B cell (primary cell): ENCODE data around the gene SEL1L. TPM values are rescaled to one million over a fixed set of nuclear protein-coding genes. Genes with fewer than 3 reads are reported as not detected.

Source experiments
- ATAC-seq: fragments of 200-7000 bp; cut with Tn5 transposase; one replicate; pipeline ENCODE4 v1.10.0; 2021; ENCODE audit warnings: low read depth, mild to moderate bottlenecking, moderate number of reproducible peaks, moderate library complexity
- CTCF ChIA-PET: fragments of 350-600 bp; sonication (Branson Sonifier 250); formaldehyde crosslinking; loops from one replicate; lab custom pipeline; 2021; ENCODE audit warnings: antibody characterized with exemption, inconsistent platforms; lab: Charles Lee
- POLR2A ChIA-PET: fragments of 350-600 bp; sonication (Branson Sonifier 250); formaldehyde crosslinking; loops from one replicate; lab custom pipeline; 2021; ENCODE audit warnings: antibody characterized with exemption; lab: Charles Lee
- DNase-seq: peaks from one replicate; pipeline ENCODE4 v3.0.0; 2013
- H2AFZ ChIP-seq: 2 replicates; pipeline ENCODE4 v1.6.1; 2012; ENCODE audit warnings: mild to moderate bottlenecking, low read depth, low read length; ENCODE audit not compliant: insufficient read depth, poor library complexity, severe bottlenecking
- H3K27ac ChIP-seq, 2 donors: 1 replicate in 1 of 2; 2 replicates in 1 of 2; pipeline ENCODE4 v1.5.1; 2012 to 2013; ENCODE audit warnings: low read length in 2 of 2, mild to moderate bottlenecking in 2 of 2, moderate library complexity in 1 of 2
- H3K27me3 ChIP-seq, 4 experiments: fragments of 200-600 bp in 1 of 4; sonication (generic) in 1 of 4; replicated peaks in 1 of 4; 1 replicate in 2 of 4; 2 replicates in 2 of 4; pipeline versions ENCODE4 v1.6.1 to v1.7.0; 2013 to 2016; ENCODE audit warnings: low read length in 3 of 4, mild to moderate bottlenecking in 2 of 4, mixed read lengths in 1 of 4, moderate library complexity in 1 of 4; ENCODE audit not compliant: insufficient read depth in 4 of 4, control insufficient read depth in 3 of 4; ENCODE audit errors: control extremely low read depth in 1 of 4
- H3K36me3 ChIP-seq, 2 experiments: replicated peaks in 1 of 2; 1 replicate in 1 of 2; 2 replicates in 1 of 2; pipeline versions ENCODE4 v1.6.1 to v1.7.1; 2013; ENCODE audit warnings: low read length in 1 of 2; ENCODE audit not compliant: insufficient read depth in 2 of 2, control insufficient read depth in 1 of 2; ENCODE audit errors: control extremely low read depth in 1 of 2, extremely low read depth in 1 of 2
- H3K4me1 ChIP-seq, 2 donors: fragments of 200-600 bp in 1 of 2; sonication (generic) in 1 of 2; 1 replicate in 1 of 2; 2 replicates in 1 of 2; pipeline versions ENCODE4 v1.5.1 to v1.6.1; 2013 to 2017; ENCODE audit warnings: low read length in 2 of 2; ENCODE audit not compliant: control insufficient read depth in 2 of 2, insufficient read depth in 2 of 2
- H3K4me2 ChIP-seq: replicated peaks from 2 replicates; pipeline ENCODE3; 2012; ENCODE audit warnings: mild to moderate bottlenecking, low read depth, low read length; ENCODE audit not compliant: poor library complexity, severe bottlenecking
- H3K4me3 ChIP-seq, 5 experiments: fragments of 200-600 bp in 1 of 5; sonication (generic) in 1 of 5; 1 replicate in 3 of 5; 2 replicates in 2 of 5; pipeline versions ENCODE4 v1.5.1 to v1.7.0; 2011 to 2016; ENCODE audit warnings: low read length in 4 of 5, mild to moderate bottlenecking in 4 of 5, low read depth in 2 of 5, control low read depth in 1 of 5, moderate library complexity in 1 of 5; ENCODE audit not compliant: insufficient read depth in 1 of 5; ENCODE audit errors: control extremely low read depth in 1 of 5, extremely low read depth in 1 of 5
- H3K79me2 ChIP-seq: fragments of 200-600 bp; sonication (generic); one replicate; pipeline ENCODE4 v1.6.0; 2016; ENCODE audit warnings: low read length; ENCODE audit not compliant: control insufficient read depth, insufficient read depth
- H3K9ac ChIP-seq: fragments of 200-600 bp; sonication (generic); 2 replicates; pipeline ENCODE4 v1.6.1; 2017; ENCODE audit warnings: mild to moderate bottlenecking, low read length, moderate library complexity
- H3K9me3 ChIP-seq, 3 donors: one replicate each; pipeline versions ENCODE4 v1.6.1 to v1.7.1; 2013; ENCODE audit warnings: low read length in 2 of 3; ENCODE audit not compliant: control insufficient read depth in 2 of 3, insufficient read depth in 1 of 3; ENCODE audit errors: control extremely low read depth in 1 of 3
- H4K20me1 ChIP-seq: 2 replicates; pipeline ENCODE4 v1.6.0; 2012; ENCODE audit warnings: mild to moderate bottlenecking, low read length; ENCODE audit not compliant: insufficient read depth, control insufficient read depth, poor library complexity, severe bottlenecking
- H3K27ac Mint-ChIP-seq: one replicate; pipeline ENCODE4 v1.8.0; 2021; ENCODE audit warnings: mixed read lengths
- H3K27me3 Mint-ChIP-seq: one replicate; pipeline ENCODE4 v1.8.0; 2021; ENCODE audit warnings: mixed read lengths
- H3K4me1 Mint-ChIP-seq: one replicate; pipeline ENCODE4 v1.8.0; 2021; ENCODE audit warnings: mixed read lengths
- H3K4me3 Mint-ChIP-seq: one replicate; pipeline ENCODE4 v1.8.0; 2021; ENCODE audit warnings: mixed read lengths
- H3K9me3 Mint-ChIP-seq: one replicate; pipeline ENCODE4 v1.8.0; 2022; ENCODE audit warnings: mixed read lengths; ENCODE audit not compliant: insufficient read depth
- EZH2 ChIP-seq: IDR thresholded peaks from 2 replicates; pipeline ENCODE4 v1.6.1; 2012; ENCODE audit warnings: borderline replicate concordance, low read depth, mild to moderate bottlenecking, moderate library complexity, low read length; ENCODE audit not compliant: insufficient read depth, poor library complexity, severe bottlenecking
- WGBS: methylation state at CpG from one replicate; pipeline ENCODE4 v1.1.5; 2013; ENCODE audit warnings: missing lambda C conversion rate; ENCODE audit not compliant: insufficient coverage; 5-methylcytosine and 5-hydroxymethylcytosine counted together
- intact Hi-C: fragments of 100-400 bp; cut with micrococcal nuclease; formaldehyde crosslinking; loops from one replicate; pipeline ENCODE4 v1.10.0; 2022
- polyA plus RNA-seq: library from polyadenylated mRNA; depleted of rRNA; stranded (reverse); fragments of >200 nt; gene quantifications from 2 replicates; pipeline ENCODE4 v1.2.3, GENCODE V29; 2012
- total RNA-seq, 2 donors: library from RNA; stranded (reverse); fragments of 120-200 nt in 1 of 2; gene quantifications; 1 replicate in 1 of 2; 2 replicates in 1 of 2; pipeline versions ENCODE4 v1.2.3 to v1.2.4, GENCODE V29; 2013 to 2022
- TF ChIP-seq, protein P1 (sequence below): fragments of 200-600 bp; IDR thresholded peaks from one replicate; pipeline ENCODE4 v1.8.0; 2022; ENCODE audit warnings: antibody characterized with exemption, mild to moderate bottlenecking

The SEL1L gene
- total and polyA plus RNA-seq, 2 donors (not counting 1 experiment from before 2014, with no cell fraction given): 7.3 to 50.0 TPM

DNA sequence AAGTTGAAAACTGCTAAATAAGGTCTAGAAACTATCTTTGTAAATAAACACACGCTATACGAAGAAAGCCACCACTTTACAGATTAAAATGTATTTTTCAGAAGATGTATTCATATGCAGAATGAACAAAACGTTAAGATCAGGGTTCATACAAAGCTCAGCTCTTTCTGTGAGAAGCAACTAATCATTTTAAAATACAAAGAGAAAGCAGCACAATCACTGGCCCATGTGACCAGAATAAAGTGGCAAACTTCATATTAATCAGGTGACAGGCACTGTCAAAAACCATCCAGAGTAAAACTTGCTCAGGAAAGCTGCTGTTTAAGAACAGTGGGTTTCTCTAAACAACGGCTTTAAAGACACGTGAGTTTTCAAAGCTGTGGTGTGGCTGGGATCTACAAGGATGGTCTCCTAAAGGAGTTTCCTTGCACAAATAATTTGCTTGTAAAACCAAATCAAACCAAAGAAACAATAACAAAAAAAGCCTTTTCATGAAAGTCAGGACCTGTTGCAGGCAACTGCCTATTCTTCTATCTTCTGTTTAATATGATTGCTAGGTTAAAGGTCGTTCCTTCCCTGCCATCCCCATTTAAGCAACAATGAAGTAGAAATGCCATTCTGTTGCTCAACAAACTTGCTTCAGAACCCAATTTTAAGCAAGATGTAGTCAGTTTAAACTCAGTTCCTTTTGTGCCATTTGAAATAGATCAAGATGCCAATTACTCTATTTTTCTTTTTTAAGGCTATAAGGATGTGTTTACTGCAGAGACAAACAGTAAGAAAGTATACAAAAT, 22.3 kb downstream of the SEL1L start:
- intact Hi-C loops: no loop called here
- ChIA-PET CTCF (no interaction called here), POLR2A (no interaction called here)
- Mint-ChIP-seq H3K27ac (no peak overlapping the region), H3K9me3 (no peaks in the 10 kb centered on the region), H3K27me3 (no peaks in the 10 kb centered on the region), H3K4me3 (no peak overlapping the region), H3K4me1 (peaks cover 5% of the 10 kb centered on the region)
- Histone ChIP-seq H3K4me3 (no peak overlapping the region), H3K36me3 (peaks cover 8 to 38% of the 10 kb centered on the region in 2 experiments), H3K79me2 (peaks cover 12% of the 10 kb centered on the region), H4K20me1 (peaks cover 12% of the 10 kb centered on the region), H3K4me1 (no peaks in the 10 kb centered on the region), H3K27ac (no peak overlapping the region), H3K27me3 (no peaks in the 10 kb centered on the region), H3K9ac (no peak overlapping the region), H2AFZ (no peak overlapping the region), H3K4me2 (no peak overlapping the region), H3K9me3 (peaks cover 0 to 7% (median 0%) of the 10 kb centered on the region in 3 donors)
- no peak for DNase-seq
- no peak for ATAC-seq
- 50% methylated on average over 1 of the region's 6 CpGs for WGBS
- TF ChIP-seq, protein P1, sequence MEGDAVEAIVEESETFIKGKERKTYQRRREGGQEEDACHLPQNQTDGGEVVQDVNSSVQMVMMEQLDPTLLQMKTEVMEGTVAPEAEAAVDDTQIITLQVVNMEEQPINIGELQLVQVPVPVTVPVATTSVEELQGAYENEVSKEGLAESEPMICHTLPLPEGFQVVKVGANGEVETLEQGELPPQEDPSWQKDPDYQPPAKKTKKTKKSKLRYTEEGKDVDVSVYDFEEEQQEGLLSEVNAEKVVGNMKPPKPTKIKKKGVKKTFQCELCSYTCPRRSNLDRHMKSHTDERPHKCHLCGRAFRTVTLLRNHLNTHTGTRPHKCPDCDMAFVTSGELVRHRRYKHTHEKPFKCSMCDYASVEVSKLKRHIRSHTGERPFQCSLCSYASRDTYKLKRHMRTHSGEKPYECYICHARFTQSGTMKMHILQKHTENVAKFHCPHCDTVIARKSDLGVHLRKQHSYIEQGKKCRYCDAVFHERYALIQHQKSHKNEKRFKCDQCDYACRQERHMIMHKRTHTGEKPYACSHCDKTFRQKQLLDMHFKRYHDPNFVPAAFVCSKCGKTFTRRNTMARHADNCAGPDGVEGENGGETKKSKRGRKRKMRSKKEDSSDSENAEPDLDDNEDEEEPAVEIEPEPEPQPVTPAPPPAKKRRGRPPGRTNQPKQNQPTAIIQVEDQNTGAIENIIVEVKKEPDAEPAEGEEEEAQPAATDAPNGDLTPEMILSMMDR: no peak
- no peak for TF ChIP-seq EZH2

DNA sequence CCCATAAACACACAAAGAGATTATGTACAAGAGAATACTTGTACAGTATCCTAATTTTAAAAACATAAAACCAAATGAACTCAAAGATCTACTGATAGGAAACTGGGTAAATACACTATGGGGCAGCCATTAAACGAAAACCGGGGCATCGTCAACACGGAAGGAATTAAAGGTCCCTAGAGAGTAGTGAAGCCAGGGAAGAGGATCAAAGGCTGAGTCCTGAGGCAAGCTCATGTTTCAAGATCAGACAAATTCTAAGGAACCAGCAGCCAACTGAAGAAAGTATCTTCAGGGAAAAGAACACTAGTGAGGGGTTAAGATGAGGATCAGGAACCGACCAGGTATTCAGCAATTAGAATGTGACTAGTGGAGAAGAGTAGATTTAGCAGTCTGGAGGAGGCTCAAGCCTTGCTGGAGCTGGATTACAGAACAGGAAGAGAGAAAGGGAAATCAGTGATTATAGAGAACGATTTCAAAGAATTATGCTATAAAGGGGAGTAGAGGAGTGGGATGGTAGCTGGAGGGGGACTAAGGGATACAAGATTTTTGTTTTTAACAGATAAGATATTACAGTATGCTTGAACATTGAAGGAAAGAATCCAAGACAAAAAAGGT, 23.7 kb downstream of the SEL1L start:
- Histone ChIP-seq H3K4me3 (no peak overlapping the region), H3K9ac (no peak overlapping the region), H3K4me1 (no peaks in the 10 kb centered on the region), H3K4me2 (no peak overlapping the region), H3K36me3 (peaks cover 15 to 45% of the 10 kb centered on the region in 2 experiments), H3K27me3 (no peaks in the 10 kb centered on the region), H3K79me2 (peaks cover 12% of the 10 kb centered on the region), H3K27ac (no peak overlapping the region), H3K9me3 (peaks cover 0 to 7% (median 0%) of the 10 kb centered on the region in 3 donors), H2AFZ (no peak overlapping the region), H4K20me1 (peaks cover 12% of the 10 kb centered on the region)
- intact Hi-C loops: no loop called here
- ChIA-PET POLR2A (no interaction called here), CTCF (no interaction called here)
- Mint-ChIP-seq H3K27ac (no peak overlapping the region), H3K9me3 (no peaks in the 10 kb centered on the region), H3K4me1 (peaks cover 5% of the 10 kb centered on the region), H3K27me3 (no peaks in the 10 kb centered on the region), H3K4me3 (no peak overlapping the region)
- 83% methylated on average over 2 of the region's 6 CpGs for WGBS
- DNase-seq (no peak), ATAC-seq (no peak)
- TF ChIP-seq, protein P1: no peak
- TF ChIP-seq EZH2: no peak
